K562 (cell line): ENCODE results near the gene NTRK2. TPM values are rescaled to one million over a fixed set of nuclear protein-coding genes. Genes with fewer than 3 reads are reported as not detected.

Experiments used
- ATAC-seq: fragments of 200-7000 bp; cut with Tn5 transposase; 3 replicates; pipeline ENCODE4 v1.9.1; 2020; ENCODE audit warnings: moderate library complexity
- BruUV-seq: library from RNA; stranded (reverse); fragments of 400-500 nt; replicated peaks from 2 replicates; lab custom pipeline; 2021; lab: Mats Ljungman, UMichigan
- CTCF ChIA-PET: fragments of 300-600 bp; formaldehyde crosslinking; extraction: SDS; loops from one replicate; lab custom pipeline; 2021; ENCODE audit warnings: low intra/inter-chr PET ratio; lab: Yijun Ruan, JAX
- POLR2A ChIA-PET: fragments of 300-600, 350-650 bp; sonication (Branson Sonifier 250); formaldehyde crosslinking; extraction: SDS; loops from one replicate; lab custom pipeline; 2021; ENCODE audit warnings: antibody characterized with exemption, inconsistent platforms; lab: Yijun Ruan, JAX
- DNase-seq, 4 experiments: peaks; one replicate each; pipeline versions ENCODE4 v3.0.0 to v3.0.0-alpha.2; 2011 to 2018; ENCODE audit warnings: low spot score in 3 of 4, mixed read lengths in 3 of 4; ENCODE audit errors: extremely low read depth in 1 of 4
- FAIRE-seq: peaks from 2 replicates; lab custom pipeline; 2011; peaks lifted over from hg19 to GRCh38; lab: Jason Lieb, UNC
- H2AFZ ChIP-seq: 2 replicates; pipeline ENCODE4 v1.6.0; 2011; ENCODE audit warnings: low read depth, low read length, control low read depth, inconsistent platforms
- H3K27ac ChIP-seq: fragments of 200-600 bp; 3 replicates; pipeline ENCODE4 v1.8.0; 2011; ENCODE audit warnings: low read depth, mild to moderate bottlenecking, control low read depth, inconsistent platforms, low read length, moderate library complexity, mixed read lengths; ENCODE audit errors: extremely low read depth
- H3K27me3 ChIP-seq, 2 experiments: fragments of 300-600 bp in 1 of 2; 2 replicates in 1 of 2; 3 replicates in 1 of 2; pipeline versions ENCODE4 v1.6.0 to v1.8.0; 2011; ENCODE audit warnings: inconsistent platforms in 2 of 2, low read length in 2 of 2, mild to moderate bottlenecking in 1 of 2, mixed read lengths in 1 of 2, moderate library complexity in 1 of 2; ENCODE audit not compliant: control insufficient read depth in 2 of 2, insufficient read depth in 2 of 2
- H3K36me3 ChIP-seq: fragments of 300-600 bp; 3 replicates; pipeline ENCODE4 v1.8.0; 2011; ENCODE audit warnings: mild to moderate bottlenecking, low read length, inconsistent platforms; ENCODE audit not compliant: control insufficient read depth, insufficient read depth
- H3K4me1 ChIP-seq, 2 experiments: fragments of 200-600 bp in 1 of 2; replicated peaks in 1 of 2; 2 replicates in 1 of 2; 3 replicates in 1 of 2; pipeline versions ENCODE4 v1.5.1 to v1.8.0; 2011; ENCODE audit warnings: inconsistent platforms in 2 of 2, low read length in 2 of 2, mild to moderate bottlenecking in 1 of 2, mixed read lengths in 1 of 2, moderate library complexity in 1 of 2; ENCODE audit not compliant: control insufficient read depth in 2 of 2, insufficient read depth in 2 of 2
- H3K4me2 ChIP-seq: 2 replicates; pipeline ENCODE4 v1.6.1; 2011; ENCODE audit warnings: low read length, control low read depth, inconsistent platforms, mixed read lengths; ENCODE audit not compliant: insufficient read depth
- H3K4me3 ChIP-seq: fragments of 200-600 bp; sonication (generic), shearing (Covaris generic); 2 replicates; pipeline ENCODE4 v1.5.1; 2016; ENCODE audit warnings: control low read depth, inconsistent platforms
- H3K79me2 ChIP-seq: fragments of 200-600 bp; 3 replicates; pipeline ENCODE4 v1.8.0; 2011; ENCODE audit warnings: low read length, inconsistent platforms; ENCODE audit not compliant: control insufficient read depth, insufficient read depth
- H3K9ac ChIP-seq, 2 experiments: 2 replicates each; pipeline versions ENCODE4 v1.6.0 to v1.6.1; 2011; ENCODE audit warnings: low read depth in 2 of 2, low read length in 2 of 2, control low read depth in 1 of 2, inconsistent platforms in 1 of 2, mild to moderate bottlenecking in 1 of 2, mixed read lengths in 1 of 2; ENCODE audit not compliant: insufficient read depth in 1 of 2
- H3K9me1 ChIP-seq: one replicate; pipeline ENCODE4 v1.6.0; 2011; ENCODE audit warnings: inconsistent platforms, mild to moderate bottlenecking, low read length, moderate library complexity; ENCODE audit not compliant: control insufficient read depth, insufficient read depth
- H3K9me3 ChIP-seq: replicated peaks from 2 replicates; pipeline ENCODE4 v1.5.1; 2011; ENCODE audit warnings: low read depth, low read length, inconsistent platforms; ENCODE audit not compliant: control insufficient read depth, insufficient read depth
- H4K20me1 ChIP-seq: replicated peaks from 2 replicates; pipeline ENCODE4 v1.6.1; 2011; ENCODE audit warnings: low read length, inconsistent platforms, mixed read lengths; ENCODE audit not compliant: control insufficient read depth, insufficient read depth
- BCL6 ChIP-seq: fragments of 250-450 bp; sonication (Bioruptor Pico); IDR thresholded peaks from 2 replicates; pipeline ENCODE4 v1.4.0; 2020
- CC2D1A ChIP-seq: fragments of 450-650 bp; IDR thresholded peaks from 2 replicates; pipeline ENCODE4 v1.6.1; 2017; ENCODE audit warnings: mild to moderate bottlenecking
- CCNT2 ChIP-seq: IDR thresholded peaks from 2 replicates; pipeline ENCODE4 v1.6.1; 2011; ENCODE audit warnings: borderline replicate concordance, low read depth, mild to moderate bottlenecking, moderate library complexity, mixed read lengths, low read length; ENCODE audit not compliant: insufficient read length; ENCODE audit errors: extremely low read depth
- HDAC8 ChIP-seq: fragments of 450-650 bp; IDR thresholded peaks from 2 replicates; pipeline ENCODE4 v1.6.1; 2016; ENCODE audit warnings: mild to moderate bottlenecking, missing genetic modification characterization, moderate library complexity, missing compliant biosample characterization
- MEF2A ChIP-seq: IDR thresholded peaks from 2 replicates; pipeline ENCODE4 v1.6.1; 2011; ENCODE audit warnings: low read depth, mild to moderate bottlenecking, low read length, moderate library complexity; ENCODE audit not compliant: control insufficient read depth
- NFE2L1 ChIP-seq: fragments of 450-650 bp; IDR thresholded peaks from 2 replicates; pipeline ENCODE4 v1.6.1; 2016; ENCODE audit warnings: missing genetic modification characterization, low read depth, mild to moderate bottlenecking, missing compliant biosample characterization, moderate library complexity, borderline replicate concordance
- PATZ1 ChIP-seq: fragments of 250-450 bp; sonication (Bioruptor Pico); IDR thresholded peaks from 2 replicates; pipeline ENCODE4 v1.5.0; 2020; ENCODE audit warnings: mild to moderate bottlenecking, borderline replicate concordance
- USF2 ChIP-seq: sonication (generic); formaldehyde crosslinking; IDR thresholded peaks from 2 replicates; pipeline ENCODE4 v1.5.0; 2020; ENCODE audit warnings: missing genetic modification reagents
- ZBTB40 ChIP-seq, 2 experiments: fragments of 450-650 bp in 1 of 2; sonication (generic) in 1 of 2; formaldehyde crosslinking in 1 of 2; IDR thresholded peaks; 2 replicates each; pipeline versions ENCODE4 v1.7.1 to v1.9.0; 2016 to 2022; ENCODE audit warnings: inconsistent platforms in 1 of 2, mild to moderate bottlenecking in 1 of 2, missing genetic modification reagents in 1 of 2
- ZNF384 ChIP-seq: IDR thresholded peaks from 2 replicates; pipeline ENCODE4 v1.6.1; 2012; ENCODE audit warnings: low read depth, low read length, improper control_type of control experiment
- ZNF717 ChIP-seq: fragments of 250-450 bp; sonication (Bioruptor Pico); IDR thresholded peaks from 2 replicates; pipeline ENCODE4 v1.5.0; 2021
- WGBS: fragments of 100-300 bp; shearing (Covaris generic); methylation state at CpG from one replicate; pipeline ENCODE4 v1.1.6; 2016; ENCODE audit warnings: low coverage, mixed read lengths; ENCODE audit not compliant: insufficient coverage; ENCODE audit errors: missing lambda C conversion rate; 5-methylcytosine and 5-hydroxymethylcytosine counted together
- in situ Hi-C: fragments of 300-500 bp; cut with MboI; formaldehyde crosslinking; loops from 4 replicates; pipeline ENCODE4 v1.15.0; 2018; ENCODE audit warnings: inconsistent platforms, mixed read lengths
- intact Hi-C: fragments of 100-400 bp; cut with micrococcal nuclease; formaldehyde crosslinking; loops from 2 replicates; pipeline ENCODE4 v1.14.2; 2022
- polyA plus RNA-seq, 8 experiments: library from polyadenylated mRNA; depleted of rRNA in 4 of 8; stranded (reverse) in 5 of 8; unstranded in 3 of 8; fragments of >200 nt; fragmentation: Nextera tagmentation in 2 of 8; fragmentation: Illumina TruSeq in 1 of 8; extraction: Ambion mirVana in 2 of 8; extraction: Trizol in 1 of 8; gene quantifications; 2 replicates each; pipeline versions ENCODE4 v1.2.1 to v1.2.3, GENCODE V29; 2011 to 2014; ENCODE audit warnings: inconsistent platforms in 1 of 8, missing spikeins in 1 of 8
- total RNA-seq, 7 experiments: library from RNA; depleted of rRNA in 6 of 7; stranded (reverse); fragments of >200 nt in 6 of 7; fragmentation: Illumina TruSeq in 2 of 7; extraction: Trizol in 2 of 7; gene quantifications; 2 replicates each; pipeline versions ENCODE4 v1.2.1 to v1.2.3, GENCODE V29; 2011 to 2021; ENCODE audit warnings: low replicate concordance in 1 of 7

Gene NTRK2
- total and polyA plus RNA-seq, 9 of the 15 experiments (the other 6 are each of a cell fraction or from before 2014, with no cell fraction given) = not detected

- WGBS = 1% methylated on average over 5 of the region's 5 CpGs
- POLR2A ChIA-PET = no interaction called here
- Histone ChIP-seq H3K36me3 (no peaks in the 10 kb centered on the region), H3K9ac (no peak overlapping the region), H3K27me3 (no peaks in the 10 kb centered on the region), H4K20me1 (no peaks in the 10 kb centered on the region), H3K4me1 (no peaks in the 10 kb centered on the region), H3K9me1 (no peaks in the 10 kb centered on the region), H3K79me2 (no peaks in the 10 kb centered on the region), H3K4me2 (no peak overlapping the region), H3K27ac (no peak overlapping the region), H2AFZ (no peak overlapping the region), H3K9me3 (no peaks in the 10 kb centered on the region), H3K4me3 (no peak overlapping the region)
- no peak for FAIRE-seq
- BruUV-seq = no TSS peak
- in situ Hi-C loops = no loop called here
- intact Hi-C loops = no loop called here
- CTCF ChIA-PET = no interaction called here
- no peak for DNase-seq
- ATAC-seq = no peak
- TF ChIP-seq ZNF384 (no peak), USF2 (CRISPR knock-in tag) (no peak), ZNF717 (CRISPR knock-in tag) (no peak), ZBTB40 (IDR thresholded peaks at IDR 0.05) (no peak), ZBTB40 (CRISPR knock-in tag; IDR thresholded peaks at IDR 0.05) (no peak), NFE2L1 (tag) (no peak), HDAC8 (tag) (no peak), PATZ1 (CRISPR knock-in tag) (no peak), BCL6 (no peak), CC2D1A (no peak), CCNT2 (no peak), MEF2A (no peak)
Measured at GRCh38 chr9:84778570-84778969, 109.0 kb downstream of the NTRK2 start.
